Mucosa of rectum (tissue), 2 donors: Measurements from ENCODE around the gene FOLR2.

Experiments
- H3K27ac ChIP-seq, 2 donors: one replicate each; pipeline ENCODE4 v1.7.0; 2013; ENCODE audit warnings: inconsistent platforms in 2 of 2, low read depth in 2 of 2, low read length in 2 of 2
- H3K27me3 ChIP-seq, 2 donors: one replicate each; pipeline ENCODE4 v1.7.0; 2013; ENCODE audit warnings: low read length in 2 of 2; ENCODE audit not compliant: control insufficient read depth in 2 of 2, insufficient read depth in 2 of 2
- H3K36me3 ChIP-seq, 2 donors: one replicate each; pipeline ENCODE4 v1.7.0; 2013; ENCODE audit warnings: low read length in 2 of 2; ENCODE audit not compliant: control insufficient read depth in 2 of 2, insufficient read depth in 2 of 2
- H3K4me1 ChIP-seq, 2 donors: one replicate each; pipeline ENCODE4 v1.7.0; 2013; ENCODE audit warnings: low read length in 2 of 2, mild to moderate bottlenecking in 1 of 2; ENCODE audit not compliant: control insufficient read depth in 2 of 2, insufficient read depth in 2 of 2
- H3K4me3 ChIP-seq, 2 donors: one replicate each; pipeline ENCODE4 v1.7.0; 2013; ENCODE audit warnings: low read length in 2 of 2
- H3K9ac ChIP-seq, 2 donors: one replicate each; pipeline ENCODE4 v1.7.0; 2013; ENCODE audit warnings: low read length in 2 of 2, low read depth in 1 of 2, mild to moderate bottlenecking in 1 of 2
- H3K9me3 ChIP-seq, 2 donors: one replicate each; pipeline ENCODE4 v1.7.0; 2013; ENCODE audit warnings: low read length in 2 of 2; ENCODE audit not compliant: control insufficient read depth in 2 of 2
- donor health status: healthy.
- donor health status: Normal muscosa, but diverticular disease.

FOLR2 gene

DNA sequence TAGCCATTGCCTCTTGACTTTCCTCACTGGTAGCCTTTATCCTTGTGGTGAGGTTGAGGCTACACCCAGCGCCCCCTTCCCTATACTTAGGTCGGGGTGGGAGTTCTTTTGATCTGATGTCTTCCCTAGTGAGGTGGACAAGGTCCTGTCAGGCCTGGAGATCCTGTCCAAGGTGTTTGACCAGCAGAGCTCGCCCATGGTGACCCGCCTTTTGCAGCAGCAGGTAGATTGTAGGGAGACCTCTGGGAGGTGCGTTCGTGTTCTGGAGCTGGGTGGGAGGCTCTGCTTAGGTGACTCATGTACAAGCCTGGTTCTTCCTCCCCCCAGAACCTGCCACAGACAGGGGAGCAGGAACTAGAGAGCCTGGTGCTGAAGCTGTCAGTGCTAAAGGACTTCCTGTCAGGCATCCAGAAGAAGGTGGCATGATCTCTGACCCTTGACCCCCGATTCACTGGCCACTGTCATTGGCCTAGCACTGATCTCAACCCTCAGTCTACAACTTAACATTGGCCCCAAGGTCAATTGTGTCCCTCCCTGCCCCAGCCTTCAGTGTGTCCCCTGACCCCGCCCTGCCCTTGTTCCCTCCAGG, 12.8 kb downstream of the FOLR2 start:
- H3K4me1 ChIP-seq = peaks cover 7 to 8% of the 10 kb centered on the region in 2 donors
- H3K27ac ChIP-seq = no peak overlapping the region
- H3K4me3 ChIP-seq = no peak overlapping the region
- H3K27me3 ChIP-seq = no peaks in the 10 kb centered on the region
- no peak overlapping the region for H3K9ac ChIP-seq
- peaks cover 63 to 64% of the 10 kb centered on the region in 2 donors for H3K36me3 ChIP-seq
- H3K9me3 ChIP-seq = no peaks in the 10 kb centered on the region

- Histone ChIP-seq H3K27ac (no peak overlapping the region), H3K9ac (no peak overlapping the region), H3K4me3 (no peak overlapping the region), H3K36me3 (peaks cover 65 to 70% of the 10 kb centered on the region in 2 donors), H3K9me3 (no peaks in the 10 kb centered on the region), H3K27me3 (no peaks in the 10 kb centered on the region), H3K4me1 (peaks cover 6 to 7% of the 10 kb centered on the region in 2 donors)
These were observed 13.6 kb downstream of the FOLR2 start for GRCh38 chr11:72229925-72230763.

GRCh38 chr11:72230764-72231365, 14.3 kb downstream of the FOLR2 start:
- H3K4me1 ChIP-seq = no peaks in the 10 kb centered on the region
- no peak overlapping the region for H3K4me3 ChIP-seq
- H3K36me3 ChIP-seq = peaks cover 65 to 76% of the 10 kb centered on the region in 2 donors
- H3K27me3 ChIP-seq = no peaks in the 10 kb centered on the region
- no peaks in the 10 kb centered on the region for H3K9me3 ChIP-seq
- H3K9ac ChIP-seq = no peak overlapping the region
- no peak overlapping the region for H3K27ac ChIP-seq

- peaks cover 66 to 81% of the 10 kb centered on the region in 2 donors for H3K36me3 ChIP-seq
- no peak overlapping the region for H3K27ac ChIP-seq
- H3K4me3 ChIP-seq = no peak overlapping the region
- H3K9me3 ChIP-seq = no peaks in the 10 kb centered on the region
- H3K4me1 ChIP-seq = no peaks in the 10 kb centered on the region
- H3K27me3 ChIP-seq = no peaks in the 10 kb centered on the region
- no peak overlapping the region for H3K9ac ChIP-seq
These were observed 15.0 kb downstream of the FOLR2 start for GRCh38 chr11:72231396-72232259.

DNA sequence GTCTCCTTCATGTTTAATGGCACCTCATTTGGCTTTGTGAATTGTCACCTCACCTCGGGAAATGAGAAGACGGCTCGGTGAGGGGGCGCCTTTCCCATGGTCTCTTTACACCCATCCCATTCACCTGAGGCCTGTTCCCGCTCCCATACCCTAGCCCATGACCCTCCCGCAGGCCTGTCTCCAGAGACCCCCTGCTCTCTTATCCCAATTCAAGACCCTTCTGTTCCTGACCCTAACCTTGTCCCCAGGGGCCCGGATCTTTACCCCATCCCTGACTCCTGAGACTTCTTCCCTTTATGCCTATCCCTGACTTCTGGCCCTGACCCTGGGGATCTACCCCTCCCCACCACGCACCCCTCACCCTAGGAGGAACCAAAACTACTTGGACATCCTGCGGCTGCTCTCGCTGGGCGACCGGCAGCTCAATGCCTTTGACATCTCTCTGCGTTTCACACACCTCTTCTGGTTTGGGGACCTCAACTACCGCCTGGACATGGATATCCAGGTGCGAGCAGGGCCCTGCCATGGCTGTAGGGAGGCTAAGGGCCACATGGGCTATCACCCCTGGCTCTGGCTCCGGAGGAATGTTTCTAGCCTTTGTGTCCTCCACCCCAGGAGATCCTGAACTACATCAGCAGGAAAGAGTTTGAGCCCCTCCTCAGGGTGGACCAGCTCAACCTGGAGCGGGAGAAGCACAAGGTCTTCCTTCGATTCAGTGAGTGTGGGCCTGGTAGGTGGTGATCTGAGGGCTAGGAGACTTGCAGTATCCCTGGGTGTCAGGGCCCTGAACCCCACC, 15.9 kb downstream of the FOLR2 start:
- no peaks in the 10 kb centered on the region for H3K9me3 ChIP-seq
- no peak overlapping the region for H3K27ac ChIP-seq
- no peak overlapping the region for H3K4me3 ChIP-seq
- no peak overlapping the region for H3K9ac ChIP-seq
- H3K27me3 ChIP-seq = no peaks in the 10 kb centered on the region
- H3K36me3 ChIP-seq = peaks cover 74 to 87% of the 10 kb centered on the region in 2 donors
- no peaks in the 10 kb centered on the region for H3K4me1 ChIP-seq

DNA sequence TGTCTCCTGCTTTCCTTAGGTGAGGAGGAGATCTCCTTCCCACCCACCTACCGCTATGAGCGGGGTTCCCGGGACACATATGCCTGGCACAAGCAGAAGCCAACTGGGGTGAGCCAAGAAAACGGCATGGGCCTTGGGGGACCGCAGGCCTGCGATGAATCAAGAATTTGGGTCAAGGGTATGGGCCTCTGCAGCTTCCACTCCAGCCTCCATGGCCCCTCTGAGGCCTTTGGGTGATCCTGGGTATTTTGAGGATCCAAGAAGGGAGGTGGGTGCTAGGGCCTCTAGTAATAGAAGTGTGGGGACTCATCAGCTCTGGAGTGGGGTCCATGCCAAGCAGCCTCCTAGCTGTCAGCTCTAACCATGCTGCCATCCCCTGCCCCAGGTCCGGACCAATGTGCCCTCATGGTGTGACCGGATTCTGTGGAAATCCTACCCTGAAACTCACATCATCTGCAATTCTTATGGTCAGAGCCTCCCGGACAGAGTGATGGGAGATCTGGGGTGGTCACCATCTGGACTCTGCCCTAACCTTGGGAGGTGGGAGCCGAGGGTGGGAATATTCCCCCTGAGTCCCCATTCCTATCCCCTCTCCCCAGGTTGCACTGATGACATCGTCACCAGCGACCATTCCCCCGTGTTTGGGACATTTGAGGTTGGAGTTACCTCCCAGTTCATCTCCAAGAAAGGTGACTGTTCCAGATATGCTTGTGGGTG, 16.6 kb downstream of the FOLR2 start:
- Histone ChIP-seq H3K27ac (no peak overlapping the region), H3K27me3 (no peaks in the 10 kb centered on the region), H3K9me3 (no peaks in the 10 kb centered on the region), H3K4me3 (no peak overlapping the region), H3K36me3 (peaks cover 75 to 87% of the 10 kb centered on the region in 2 donors), H3K9ac (no peak overlapping the region), H3K4me1 (peaks cover 0 to 4% of the 10 kb centered on the region in 2 donors)

DNA sequence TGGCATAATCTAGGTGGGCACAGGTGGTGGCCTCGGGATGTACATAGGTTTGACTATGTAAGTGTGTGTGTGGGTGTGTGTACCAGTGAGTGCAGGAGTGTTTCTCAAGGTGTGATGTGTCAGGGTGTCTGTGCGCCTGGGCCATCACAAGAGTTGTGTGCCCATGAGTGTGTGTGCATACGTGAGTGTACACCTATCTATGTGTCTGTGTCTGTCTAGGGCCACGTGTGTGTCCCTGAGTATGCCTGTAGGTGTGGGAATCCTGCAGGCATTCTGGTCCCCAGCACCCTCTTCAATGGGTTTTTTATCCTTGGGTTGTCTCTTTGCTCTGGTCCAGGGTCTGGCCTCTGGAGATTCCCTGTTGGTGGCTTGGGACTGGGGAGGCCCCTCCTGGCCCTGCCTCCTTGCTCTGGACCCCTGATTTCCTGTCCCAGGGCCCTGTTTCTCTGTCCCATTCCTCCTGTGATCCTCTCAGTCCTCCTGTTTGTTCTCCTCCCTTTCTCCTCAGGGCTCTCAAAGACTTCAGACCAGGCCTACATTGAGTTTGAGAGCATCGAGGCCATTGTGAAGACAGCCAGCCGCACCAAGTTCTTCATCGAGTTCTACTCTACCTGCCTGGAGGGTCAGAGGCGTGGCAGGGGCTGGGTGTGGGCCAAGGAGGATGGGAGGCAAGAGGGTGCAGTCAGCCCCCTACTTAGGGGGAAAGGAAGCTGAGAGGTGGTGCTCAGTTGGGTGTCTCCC, 17.3 kb downstream of the FOLR2 start:
- no peaks in the 10 kb centered on the region for H3K27me3 ChIP-seq
- no peak overlapping the region for H3K9ac ChIP-seq
- H3K36me3 ChIP-seq = peaks cover 68 to 81% of the 10 kb centered on the region in 2 donors
- H3K4me3 ChIP-seq = no peak overlapping the region
- H3K9me3 ChIP-seq = no peaks in the 10 kb centered on the region
- peaks cover 3 to 8% of the 10 kb centered on the region in 2 donors for H3K4me1 ChIP-seq
- no peak overlapping the region for H3K27ac ChIP-seq

- Histone ChIP-seq H3K27me3 (no peaks in the 10 kb centered on the region), H3K4me1 (peaks cover 9 to 14% of the 10 kb centered on the region in 2 donors), H3K4me3 (no peak overlapping the region), H3K9ac (no peak overlapping the region), H3K36me3 (peaks cover 62 to 75% of the 10 kb centered on the region in 2 donors), H3K27ac (no peak overlapping the region), H3K9me3 (no peaks in the 10 kb centered on the region)
These were observed 17.9 kb downstream of the FOLR2 start for GRCh38 chr11:72234514-72234830.
